Measurements from ENCODE around the gene INPP5D.

GRCh38 chr2:233244818-233245217 lies 184.7 kb downstream of the INPP5D start:
- TF ChIP-seq, protein P1, sequence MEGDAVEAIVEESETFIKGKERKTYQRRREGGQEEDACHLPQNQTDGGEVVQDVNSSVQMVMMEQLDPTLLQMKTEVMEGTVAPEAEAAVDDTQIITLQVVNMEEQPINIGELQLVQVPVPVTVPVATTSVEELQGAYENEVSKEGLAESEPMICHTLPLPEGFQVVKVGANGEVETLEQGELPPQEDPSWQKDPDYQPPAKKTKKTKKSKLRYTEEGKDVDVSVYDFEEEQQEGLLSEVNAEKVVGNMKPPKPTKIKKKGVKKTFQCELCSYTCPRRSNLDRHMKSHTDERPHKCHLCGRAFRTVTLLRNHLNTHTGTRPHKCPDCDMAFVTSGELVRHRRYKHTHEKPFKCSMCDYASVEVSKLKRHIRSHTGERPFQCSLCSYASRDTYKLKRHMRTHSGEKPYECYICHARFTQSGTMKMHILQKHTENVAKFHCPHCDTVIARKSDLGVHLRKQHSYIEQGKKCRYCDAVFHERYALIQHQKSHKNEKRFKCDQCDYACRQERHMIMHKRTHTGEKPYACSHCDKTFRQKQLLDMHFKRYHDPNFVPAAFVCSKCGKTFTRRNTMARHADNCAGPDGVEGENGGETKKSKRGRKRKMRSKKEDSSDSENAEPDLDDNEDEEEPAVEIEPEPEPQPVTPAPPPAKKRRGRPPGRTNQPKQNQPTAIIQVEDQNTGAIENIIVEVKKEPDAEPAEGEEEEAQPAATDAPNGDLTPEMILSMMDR (IDR thresholded peaks at IDR 0.05) = no peak
- no peak for TF ChIP-seq POLR2A (IDR thresholded peaks at IDR 0.05)

Measured in testis (tissue), 2 donors.